Kidney (tissue), 14 donors: ENCODE results near the gene CCDC88C. TPM values are rescaled to one million over a fixed set of nuclear protein-coding genes. Genes with fewer than 3 reads are reported as not detected.

Experiments used
- DNase-seq, 5 donors: peaks; one replicate each; pipeline ENCODE4 v3.0.0-alpha.2; 2013 to 2020
- FAIRE-seq: peaks from 2 replicates; lab custom pipeline; 2012; peaks lifted over from hg19 to GRCh38; lab: Jason Lieb, UNC
- H3K27ac ChIP-seq, 2 donors: one replicate each; pipeline ENCODE4 v1.7.0; 2013; ENCODE audit warnings: low read depth in 2 of 2, low read length in 2 of 2, inconsistent platforms in 1 of 2
- H3K27me3 ChIP-seq: one replicate; pipeline ENCODE4 v1.7.1; 2013; ENCODE audit warnings: low read length, inconsistent platforms; ENCODE audit not compliant: control insufficient read depth, insufficient read depth
- H3K36me3 ChIP-seq, 3 donors: one replicate each; pipeline versions ENCODE4 v1.7.0 to v1.7.1; 2013; ENCODE audit warnings: low read length in 3 of 3, control low read depth in 1 of 3, inconsistent platforms in 1 of 3; ENCODE audit not compliant: insufficient read depth in 3 of 3, control insufficient read depth in 2 of 3
- H3K4me1 ChIP-seq, 3 donors: one replicate each; pipeline versions ENCODE4 v1.7.0 to v1.7.1; 2013; ENCODE audit warnings: low read length in 3 of 3, inconsistent platforms in 1 of 3, low read depth in 1 of 3; ENCODE audit not compliant: control insufficient read depth in 2 of 3, insufficient read depth in 2 of 3
- H3K4me3 ChIP-seq, 3 donors: one replicate each; pipeline versions ENCODE4 v1.7.0 to v1.8.1; 2013; ENCODE audit warnings: low read length in 3 of 3, control low read depth in 1 of 3, inconsistent platforms in 1 of 3
- H3K9ac ChIP-seq, 3 donors: one replicate each; pipeline versions ENCODE4 v1.7.0 to v1.7.1; 2013; ENCODE audit warnings: low read length in 3 of 3, control low read depth in 1 of 3, inconsistent platforms in 1 of 3
- H3K9me3 ChIP-seq, 3 donors: one replicate each; pipeline versions ENCODE4 v1.7.0 to v1.7.1; 2013; ENCODE audit warnings: low read length in 3 of 3, control low read depth in 1 of 3, inconsistent platforms in 1 of 3; ENCODE audit not compliant: control insufficient read depth in 2 of 3, insufficient read depth in 1 of 3
- CTCF ChIP-seq: IDR thresholded peaks from 3 replicates; pipeline ENCODE4 v1.5.1; 2012; ENCODE audit warnings: mild to moderate bottlenecking, moderate library complexity, borderline replicate concordance; ENCODE audit not compliant: insufficient read depth; ENCODE audit errors: extremely low read depth
- intact Hi-C: fragments of 100-400 bp; cut with DNase I; formaldehyde crosslinking; loops from one replicate; pipeline ENCODE4 v1.11.1; 2022
- polyA plus RNA-seq: library from polyadenylated mRNA; stranded (reverse); fragments of 350-450 nt; fragmentation: Illumina TruSeq; extraction: RNeasy Lipid Tissue Mini Kit (QIAGEN cat#74804); gene quantifications from one replicate; pipeline ENCODE4 v1.2.3, GENCODE V29; 2014; ENCODE audit warnings: low read depth, low replicate concordance; ENCODE audit not compliant: insufficient read depth
- total RNA-seq: library from RNA; stranded (reverse); fragmentation: NEBNext Ultra II Directional; extraction: Animal tissue kit (Norgen Biotek cat#: 25700); gene quantifications from one replicate; pipeline ENCODE4 v1.2.1, GENCODE V29; 2021
- donor health status: control.
- donor health status: control.
- donor health status: control.
- donor health status: control.
- donor health status: control.
- donor health status: DM: yes; HTN: yes; CAD: no.
- donor health status: Normal renal cell carcinoma (clear cell type).

CCDC88C gene
- total and polyA plus RNA-seq, 2 donors from 2014 or later: 6.6 to 32.8 TPM

GRCh38 chr14:91401751-91402150 is 15.9 kb downstream of the CCDC88C start:
- no peak for TF ChIP-seq CTCF
- FAIRE-seq (no peak), DNase-seq (no peak)
- Histone ChIP-seq H3K4me3 (no peak overlapping the region), H3K27me3 (no peaks in the 10 kb centered on the region), H3K36me3 (no peaks in the 10 kb centered on the region), H3K27ac (no peak overlapping the region), H3K4me1 (peaks cover 2 to 33% (median 7%) of the 10 kb centered on the region in 3 donors), H3K9me3 (no peaks in the 10 kb centered on the region), H3K9ac (no peak overlapping the region)
- intact Hi-C loops: no loop called here

- no peaks in the 10 kb centered on the region for H3K27me3 ChIP-seq
- H3K4me1 ChIP-seq: peaks cover 7 to 29% (median 8%) of the 10 kb centered on the region in 3 donors
- no peaks in the 10 kb centered on the region for H3K9me3 ChIP-seq
- no peak overlapping the region for H3K27ac ChIP-seq
- no peak overlapping the region for H3K9ac ChIP-seq
- FAIRE-seq: no peak
- no peak overlapping the region for H3K4me3 ChIP-seq
- intact Hi-C loops: no loop called here
- no peaks in the 10 kb centered on the region for H3K36me3 ChIP-seq
- no peak for DNase-seq
- no peak for TF ChIP-seq CTCF
Observed at GRCh38 chr14:91400696-91401095, 16.9 kb downstream of the CCDC88C start.

GRCh38 chr14:91399868-91400640 is 17.6 kb downstream of the CCDC88C start:
- FAIRE-seq: no peak
- H3K27ac ChIP-seq: peak overlapping the region in 1 of 2 donors; percentile 20

More at GRCh38 chr14:91399868-91400640, 17.6 kb downstream of the CCDC88C start:
- Histone ChIP-seq H3K4me3 (no peak overlapping the region), H3K9ac (no peak overlapping the region), H3K27me3 (no peaks in the 10 kb centered on the region), H3K9me3 (no peaks in the 10 kb centered on the region), H3K4me1 (peaks cover 7 to 27% (median 8%) of the 10 kb centered on the region in 3 donors), H3K36me3 (no peaks in the 10 kb centered on the region)
- intact Hi-C loops: no loop called here
- TF ChIP-seq CTCF: no peak
- DNase-seq: no peak
